Measurements from ENCODE around the gene RHBDD1.

The RHBDD1 gene

GRCh38 chr2:226847090-226847489 is 11.2 kb downstream of the RHBDD1 start:
- no peak for DNase-seq

- DNase-seq, result no peak
Measured at GRCh38 chr2:226847511-226847910, 11.7 kb downstream of the RHBDD1 start.

- no peak for DNase-seq
Measured at GRCh38 chr2:226849349-226849748, 13.5 kb downstream of the RHBDD1 start.

DNA sequence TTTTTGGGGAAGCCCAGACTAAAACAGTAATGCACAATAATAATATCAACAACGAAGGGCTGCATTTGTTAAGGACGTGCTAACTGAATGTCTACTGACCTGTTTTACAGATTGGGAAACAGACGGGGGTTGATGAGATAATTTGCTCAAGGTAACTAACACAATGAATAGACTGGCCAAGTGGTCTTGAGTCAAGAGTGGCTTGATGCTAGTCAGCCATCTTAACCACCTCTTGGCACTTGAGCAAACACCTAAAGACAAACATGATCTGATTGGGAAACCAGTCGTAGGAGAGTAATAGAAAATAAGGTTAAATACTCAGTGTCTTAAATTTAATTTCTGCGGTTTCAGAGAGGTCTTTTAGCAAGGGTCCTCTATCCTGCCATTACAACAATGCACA is 14.2 kb downstream of the RHBDD1 start:
- no peak for DNase-seq

- DNase-seq, result no peak
Measured at GRCh38 chr2:226855787-226856186, 19.9 kb downstream of the RHBDD1 start.

GRCh38 chr2:226860087-226860486 is 24.2 kb downstream of the RHBDD1 start:
- no peak for DNase-seq

DNA sequence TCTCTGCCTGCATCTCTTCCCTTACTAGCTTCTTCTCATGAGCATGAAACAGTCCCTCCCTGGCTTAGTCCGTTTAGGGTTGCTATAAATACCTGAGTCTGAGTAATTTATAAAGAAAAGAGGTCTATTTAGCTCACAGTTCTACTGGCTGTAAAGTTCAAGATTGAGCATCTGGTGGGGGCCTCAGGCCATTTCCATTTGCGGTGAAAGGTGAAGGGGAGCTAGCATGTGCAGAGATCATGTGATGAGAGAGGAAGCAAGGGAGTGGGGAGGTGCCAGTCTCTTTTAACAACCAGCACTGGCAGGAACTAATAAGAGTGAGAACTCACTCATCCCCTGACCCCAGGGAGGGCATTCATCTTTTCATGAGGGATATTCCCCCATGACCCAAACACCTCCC is 26.8 kb downstream of the RHBDD1 start:
- DNase-seq, result no peak

DNA sequence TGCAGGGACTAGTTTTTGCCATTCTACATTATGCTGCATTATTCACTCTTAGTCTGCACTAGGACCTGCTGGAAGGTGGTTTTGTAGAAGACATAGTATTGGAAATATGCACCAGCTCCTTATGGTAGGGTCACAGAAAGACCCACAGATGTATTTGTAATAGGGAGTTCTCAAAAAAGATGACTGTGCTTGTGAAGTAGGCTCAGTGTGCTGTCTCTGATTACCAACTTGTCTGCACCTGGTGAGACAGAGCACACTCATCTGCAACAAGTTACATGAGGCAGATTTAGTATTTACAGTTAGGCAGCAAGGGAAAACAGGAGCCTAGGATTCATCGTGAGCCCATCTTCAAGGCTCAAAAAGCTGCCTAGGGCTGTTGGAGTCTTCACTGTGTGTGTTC is 29.4 kb downstream of the RHBDD1 start:
- no peak for DNase-seq

- no peak for DNase-seq
Measured at GRCh38 chr2:226865710-226866109, 29.9 kb downstream of the RHBDD1 start.

GRCh38 chr2:226868331-226869162 is 32.7 kb downstream of the RHBDD1 start:
- DNase-seq, result no peak

- no peak for DNase-seq
Measured at GRCh38 chr2:226869371-226869770, 33.5 kb downstream of the RHBDD1 start.

DNA sequence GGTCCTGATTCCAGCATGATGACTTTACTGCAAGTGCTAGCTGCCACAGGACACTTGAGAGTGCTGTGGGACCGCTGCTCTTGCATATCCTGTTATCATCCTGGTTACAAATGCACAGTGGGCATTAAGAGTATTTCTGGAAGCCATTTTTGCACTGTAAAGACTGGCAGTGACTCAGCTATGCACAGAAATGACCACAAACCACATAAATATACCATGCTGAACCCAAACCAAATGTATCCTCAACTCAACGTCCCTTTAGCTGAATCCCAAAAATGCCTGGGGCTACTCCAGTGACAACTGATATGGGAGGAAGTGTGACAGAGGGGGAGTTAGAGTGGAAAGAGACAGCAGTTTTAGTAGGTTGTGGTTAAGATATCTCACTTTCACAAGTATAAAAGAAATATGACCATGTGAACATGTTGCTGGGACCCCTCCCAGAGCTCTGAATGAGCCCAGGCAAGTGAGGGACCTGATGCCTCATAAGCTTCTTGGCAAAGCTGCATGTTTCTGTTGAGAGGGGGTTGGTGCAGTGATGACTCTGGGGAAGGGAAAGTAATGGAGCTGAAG is 37.3 kb downstream of the RHBDD1 start:
- peak; percentile 9 to 20 for DNase-seq

DNA sequence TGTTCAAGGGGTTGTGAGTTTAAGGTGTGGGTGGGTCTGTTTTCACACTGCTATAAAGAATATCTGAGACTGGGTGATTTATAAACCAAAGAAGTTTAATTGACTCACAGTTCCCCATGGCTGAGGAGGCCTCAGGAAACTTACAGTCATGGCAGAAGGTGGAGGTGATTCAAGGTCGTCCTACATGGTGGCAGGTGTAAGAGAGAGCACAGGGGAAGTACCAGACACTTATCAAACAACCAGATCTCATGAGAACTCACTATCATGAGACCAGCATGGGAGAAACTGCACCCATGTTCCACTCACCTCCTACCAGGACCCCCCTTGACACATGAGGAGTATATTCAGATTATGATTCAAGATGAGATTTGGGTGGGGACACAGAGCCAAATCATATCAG is 38.0 kb downstream of the RHBDD1 start:
- peak; percentile 23 to 41 for DNase-seq

DNA sequence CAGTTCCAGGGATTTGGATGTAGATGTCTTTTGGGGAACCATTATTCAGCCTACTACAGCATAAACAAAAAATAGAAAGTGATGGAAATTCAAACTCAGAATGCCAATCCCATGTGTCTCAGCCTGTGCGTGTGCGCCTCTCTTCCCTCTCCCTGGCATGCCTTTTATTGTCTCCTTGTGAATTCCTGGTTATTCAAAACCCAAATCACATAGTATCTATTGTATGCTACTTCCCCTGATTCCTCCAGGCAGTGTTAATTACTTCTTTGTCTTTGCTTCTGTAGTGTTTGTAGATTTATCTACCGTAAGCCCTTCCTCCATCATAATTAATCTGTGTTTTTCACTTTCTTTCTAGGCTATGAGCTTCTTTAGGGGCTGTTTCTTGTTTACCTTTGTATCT is 38.9 kb downstream of the RHBDD1 start:
- no peak for DNase-seq

DNA sequence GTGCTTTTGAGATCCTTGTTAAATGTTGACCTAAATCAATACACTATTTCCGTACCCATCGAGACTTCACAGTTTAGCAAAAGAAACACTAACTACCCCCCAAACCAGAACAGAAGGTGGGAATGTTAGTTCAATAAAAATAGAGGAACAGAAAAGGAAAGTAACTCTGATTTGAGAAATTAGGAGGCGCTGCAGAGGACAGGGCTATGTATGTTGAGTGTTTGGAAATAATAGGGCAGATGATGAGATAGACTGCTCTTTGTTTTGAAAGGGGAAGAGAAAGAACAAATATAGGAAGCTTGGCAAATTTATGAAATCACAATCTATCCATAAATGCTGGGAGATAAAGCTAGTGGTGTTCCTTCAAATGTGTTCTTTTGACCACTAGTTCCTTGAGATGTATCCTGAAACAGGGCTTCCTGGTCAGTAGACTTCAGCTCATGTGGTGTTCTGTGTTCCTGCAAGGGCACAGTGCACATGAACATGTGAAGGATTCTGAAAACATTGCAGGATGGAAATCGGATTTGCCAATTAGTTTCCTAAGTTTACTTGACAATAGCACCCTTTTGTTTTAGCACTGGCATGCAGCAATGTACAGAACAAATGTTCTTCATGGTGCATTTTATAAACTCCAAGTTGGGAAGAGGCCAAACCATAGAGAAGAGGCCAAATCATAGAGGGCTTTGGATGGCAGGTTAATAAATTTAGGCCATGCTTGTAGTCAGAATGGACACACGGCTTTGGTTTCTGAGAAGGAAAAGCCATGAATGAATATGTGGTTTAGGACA is 39.8 kb downstream of the RHBDD1 start:
- no peak for DNase-seq

DNA sequence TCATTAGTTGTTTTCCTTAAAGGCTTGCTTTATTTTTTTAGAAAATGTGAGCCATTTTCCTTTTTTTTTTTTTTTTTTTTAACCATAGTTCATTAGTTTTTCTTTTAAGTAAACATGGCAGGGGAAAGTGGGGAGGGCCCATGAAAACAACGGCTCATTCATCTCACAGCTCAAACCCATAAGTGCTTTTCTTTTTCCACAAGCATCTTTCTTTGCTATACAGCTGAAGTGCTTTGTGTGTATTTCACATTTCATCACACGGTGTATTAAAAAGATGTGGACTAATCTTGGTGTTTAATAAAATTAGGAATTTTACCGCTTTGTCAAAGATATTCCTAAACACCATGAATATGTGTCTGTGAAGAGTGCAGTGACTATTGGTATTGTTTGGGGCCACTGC is 41.6 kb downstream of the RHBDD1 start:
- no peak for DNase-seq

DNA sequence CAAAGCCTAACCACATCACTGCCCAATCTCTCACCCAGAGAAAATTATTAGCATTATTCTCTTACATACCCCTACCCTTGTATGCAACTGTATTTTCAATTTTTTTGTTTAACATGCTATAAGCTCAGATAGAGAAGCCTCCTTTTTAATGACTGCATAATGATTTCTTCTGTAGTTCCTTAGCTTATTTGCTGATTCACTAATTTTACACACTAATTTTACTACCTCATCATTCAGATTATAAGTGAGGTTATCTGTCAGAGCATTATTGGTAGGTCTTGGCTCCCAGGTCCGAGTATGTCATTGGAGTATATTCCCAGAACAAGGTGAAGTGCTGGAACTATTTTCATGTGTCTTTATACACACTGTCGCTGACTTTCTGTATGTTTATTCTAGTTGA is 45.4 kb downstream of the RHBDD1 start:
- no peak for DNase-seq

DNA sequence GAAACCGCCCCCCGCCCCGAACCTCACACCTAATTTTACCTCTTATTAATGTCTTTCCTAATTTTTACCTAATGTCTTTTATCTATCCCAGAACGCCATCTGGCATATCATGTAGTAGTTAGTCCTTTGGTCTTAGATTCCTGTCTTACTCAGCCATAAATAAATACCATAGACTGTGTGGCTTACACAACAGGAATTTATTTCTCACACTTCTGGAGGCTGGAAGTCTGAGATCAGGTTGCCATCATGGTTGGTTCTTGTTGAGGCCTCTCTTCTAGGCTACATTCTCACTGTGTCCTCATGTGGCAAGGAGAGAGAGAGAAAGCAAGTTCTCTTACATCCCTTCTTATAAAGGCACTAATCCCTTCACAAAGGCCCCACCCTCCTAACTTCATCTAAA is 46.8 kb downstream of the RHBDD1 start:
- no peak for DNase-seq

DNA sequence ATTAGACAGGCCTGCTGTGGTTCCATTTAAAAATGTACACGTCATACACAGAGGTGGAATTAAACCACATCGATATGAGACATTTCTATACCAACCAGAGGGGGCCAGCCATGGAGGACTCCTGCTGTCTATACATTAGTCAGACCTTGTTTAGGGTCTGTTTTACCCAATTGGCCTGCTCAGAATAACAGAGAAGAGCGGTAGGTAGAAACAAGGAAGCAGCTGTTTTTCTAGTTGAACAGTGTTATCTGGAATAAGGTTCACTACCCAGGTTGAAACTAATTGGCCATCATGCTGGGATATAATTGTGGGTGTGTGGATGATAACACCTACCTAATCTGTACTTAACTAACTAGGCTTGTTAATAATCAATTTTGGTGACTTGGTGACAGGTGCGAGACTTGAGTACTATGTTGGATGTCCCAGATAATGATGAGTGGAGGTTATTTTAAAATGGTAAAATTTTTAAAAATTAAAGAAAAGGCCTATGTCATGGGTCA is 47.5 kb downstream of the RHBDD1 start:
- no peak for DNase-seq

DNA sequence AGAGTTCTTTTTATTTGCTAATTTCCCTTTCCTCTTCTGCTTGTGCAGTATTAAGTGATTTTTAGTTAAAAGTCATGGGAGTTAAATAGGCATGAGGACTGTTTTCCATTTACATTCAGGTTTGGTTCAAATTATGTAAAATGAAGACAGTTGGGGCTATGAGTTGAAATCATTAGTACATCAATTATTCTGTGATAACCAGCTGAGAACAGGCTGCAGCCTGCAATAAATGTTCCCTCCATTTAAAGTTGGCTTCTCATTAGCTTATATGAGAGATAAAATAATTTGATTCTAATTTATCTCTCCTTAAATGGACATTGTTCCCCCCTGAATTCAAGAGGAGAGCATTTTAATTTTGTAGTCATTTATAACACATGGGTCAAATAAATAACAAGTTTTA is 48.3 kb downstream of the RHBDD1 start:
- DNase-seq, result no peak

DNA sequence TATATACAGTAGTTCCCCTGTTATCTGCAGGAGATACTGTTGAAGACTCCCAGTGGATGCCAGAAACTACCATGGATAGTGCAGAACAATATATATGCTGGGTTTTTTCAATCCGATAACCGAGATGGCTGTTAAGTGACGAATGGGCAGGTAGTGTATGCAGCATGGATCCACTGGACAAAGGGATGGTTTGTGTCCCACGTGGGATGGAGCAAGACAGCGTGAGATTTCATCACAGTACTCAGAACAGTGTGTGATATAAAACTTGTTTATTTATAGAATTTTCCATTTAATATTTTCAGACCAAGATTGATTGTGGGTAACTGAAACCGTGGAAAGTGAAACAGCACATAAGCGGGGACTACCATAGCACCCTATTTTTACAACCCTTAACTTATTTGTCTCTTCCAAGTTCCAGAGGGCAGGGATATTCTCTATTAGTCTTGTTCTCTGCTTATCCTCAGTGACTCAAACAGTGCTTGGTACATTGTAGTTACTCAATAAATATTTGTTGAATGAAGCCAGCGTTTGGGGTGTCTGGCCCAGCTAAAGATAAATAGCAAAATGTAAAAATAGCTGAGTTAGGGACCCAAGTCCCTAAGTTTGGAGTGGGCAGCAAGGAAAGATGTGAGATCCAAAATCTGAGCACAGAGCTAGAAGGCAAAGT is 50.0 kb downstream of the RHBDD1 start:
- DNase-seq, result no peak

DNA sequence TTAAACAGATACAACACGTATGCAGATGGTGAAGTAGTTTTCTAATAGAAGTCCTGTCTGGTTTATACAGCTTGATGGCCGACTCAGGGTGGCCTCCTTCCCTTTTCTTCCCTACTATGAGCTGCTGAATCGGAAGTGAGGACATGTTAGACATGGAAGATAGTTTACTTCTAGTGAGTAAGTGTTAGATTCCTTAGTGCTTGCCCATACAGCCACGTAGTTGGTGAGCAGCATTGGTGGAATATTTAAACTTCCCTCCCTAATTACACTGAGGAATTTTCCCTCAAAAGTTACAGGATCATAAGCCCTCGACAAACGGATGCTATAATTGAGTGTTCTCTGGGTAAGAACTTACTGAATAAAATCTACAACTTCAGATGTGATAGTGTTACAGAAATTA is 52.1 kb downstream of the RHBDD1 start:
- DNase-seq, result no peak

GRCh38 chr2:226888378-226888965 is 52.6 kb downstream of the RHBDD1 start:
- DNase-seq, result no peak
